Heart left ventricle (tissue), 16 donors: ENCODE data around the gene CES4A. TPM values are rescaled to one million over a fixed set of nuclear protein-coding genes. Genes with fewer than 3 reads are reported as not detected.

Source experiments
- ATAC-seq, 4 donors: fragments of 200-7000 bp; cut with Tn5 transposase; one replicate each; pipeline ENCODE4 v1.9.1; 2020 to 2022; ENCODE audit warnings: moderate library complexity in 4 of 4, mild to moderate bottlenecking in 3 of 4, moderate number of reproducible peaks in 1 of 4
- DNase-seq, 5 donors: peaks; one replicate each; pipeline ENCODE4 v3.0.0-alpha.2; 2020
- H3K27ac ChIP-seq, 12 donors: fragments of 200-600 bp; sonication (generic) in 4 of 12; one replicate each; pipeline versions ENCODE4 v1.5.0 to v1.8.0; 2016 to 2022; ENCODE audit warnings: mild to moderate bottlenecking in 2 of 12
- H3K27me3 ChIP-seq, 9 donors: fragments of 200-600 bp; sonication (generic) in 2 of 9; one replicate each; pipeline versions ENCODE4 v1.5.1 to v1.8.0; 2016 to 2022; ENCODE audit warnings: mild to moderate bottlenecking in 3 of 9
- H3K36me3 ChIP-seq, 9 donors: fragments of 200-600 bp; sonication (generic) in 2 of 9; one replicate each; pipeline versions ENCODE4 v1.5.0 to v1.8.0; 2018 to 2022; ENCODE audit warnings: mild to moderate bottlenecking in 2 of 9
- H3K4me1 ChIP-seq, 12 donors: fragments of 200-600 bp; sonication (generic) in 4 of 12; one replicate each; pipeline versions ENCODE4 v1.5.0 to v1.8.0; 2016 to 2022; ENCODE audit warnings: mild to moderate bottlenecking in 3 of 12
- H3K4me3 ChIP-seq, 12 donors: fragments of 200-600 bp; sonication (generic) in 4 of 12; one replicate each; pipeline versions ENCODE4 v1.5.0 to v1.8.0; 2017 to 2022; ENCODE audit warnings: mild to moderate bottlenecking in 9 of 12, moderate library complexity in 4 of 12
- H3K9me3 ChIP-seq, 12 donors: fragments of 200-600 bp; sonication (generic) in 4 of 12; one replicate each; pipeline versions ENCODE4 v1.5.0 to v1.8.0; 2016 to 2022; ENCODE audit warnings: mild to moderate bottlenecking in 1 of 12
- POLR2A ChIP-seq, 2 donors: fragments of 450-650 bp; IDR thresholded peaks; one replicate each; pipeline ENCODE4 v1.6.1; 2017; ENCODE audit warnings: antibody characterized with exemption in 2 of 2, mild to moderate bottlenecking in 2 of 2, moderate library complexity in 2 of 2
- WGBS, 4 donors: extraction: QIAGEN DNeasy Blood & Tissue Kit in 2 of 4; methylation state at CpG; one replicate each; pipeline versions ENCODE4 v1.1.5 to v1.1.7; 2013 to 2018; 5-methylcytosine and 5-hydroxymethylcytosine counted together
- intact Hi-C, 10 donors: fragments of 100-400 bp; cut with DNase I; formaldehyde crosslinking; loops; one replicate each; pipeline versions ENCODE4 v1.11.1 to v1.14.2; 2022
- polyA plus RNA-seq, 2 donors: library from polyadenylated mRNA; stranded (reverse); fragments of 200-250 nt; gene quantifications; one replicate each; pipeline ENCODE4 v1.2.3, GENCODE V29; 2013
- total RNA-seq, 9 donors: library from RNA; depleted of rRNA in 2 of 9; stranded (reverse); fragments of >200 nt in 2 of 9; fragmentation: NEBNext Ultra II Directional in 3 of 9; extraction: Animal tissue kit (Norgen Biotek cat#: 25700) in 3 of 9; gene quantifications; one replicate each; pipeline versions ENCODE4 v1.1.0 to v1.2.4, GENCODE V29; 2016 to 2023
- TF ChIP-seq, protein P1 (sequence below), 12 donors: fragments of 200-600 bp; sonication (generic) in 4 of 12; IDR thresholded peaks; one replicate each; pipeline versions ENCODE4 v1.5.0 to v1.8.0; 2018 to 2022; ENCODE audit warnings: antibody characterized with exemption in 12 of 12, mild to moderate bottlenecking in 5 of 12
- donor health status: ischemic (EF 13 %, LVEDD 7.1; RV severe dilation, severe dysfunction).
- donor health status: healthy with polysubstance abuse.
- donor health status: DM: no; HTN: yes; CAD: no.
- donor health status: DM: no; HTN: no; CAD: no.
- donor health status: ischemic (EF 25% LVEDD 6.9; RV normal size, moderate dysfunction).
- donor health status: ischemic (EF 25% LVEDD 5.7; RV mildly dilated, moderate dysfunction).
- donor health status: healthy.
- donor health status: DM: yes; HTN: yes; CAD: no.
- donor health status: ischemic (EF 35%, LVEDD 5.7; RV mildly dilated, moderate dysfunction).
- donor health status: nonischemic (EF 11% LVEDD 7.7; RV severe dilation, severe dysfunction).
- donor health status: DM: yes; HTN: yes; CAD: no.
- donor health status: PGD.
- donor health status: ischemic (EF 29% LVEDD 5.4; RV normal size, mild dysfunction).
- donor health status: nonischemic (EF 23%, LVEDD 6.1; RV moderate dilation, normal function).

CES4A gene
- total and polyA plus RNA-seq, 11 donors, result 3.5 to 26.8 (median 8.1) TPM

DNA sequence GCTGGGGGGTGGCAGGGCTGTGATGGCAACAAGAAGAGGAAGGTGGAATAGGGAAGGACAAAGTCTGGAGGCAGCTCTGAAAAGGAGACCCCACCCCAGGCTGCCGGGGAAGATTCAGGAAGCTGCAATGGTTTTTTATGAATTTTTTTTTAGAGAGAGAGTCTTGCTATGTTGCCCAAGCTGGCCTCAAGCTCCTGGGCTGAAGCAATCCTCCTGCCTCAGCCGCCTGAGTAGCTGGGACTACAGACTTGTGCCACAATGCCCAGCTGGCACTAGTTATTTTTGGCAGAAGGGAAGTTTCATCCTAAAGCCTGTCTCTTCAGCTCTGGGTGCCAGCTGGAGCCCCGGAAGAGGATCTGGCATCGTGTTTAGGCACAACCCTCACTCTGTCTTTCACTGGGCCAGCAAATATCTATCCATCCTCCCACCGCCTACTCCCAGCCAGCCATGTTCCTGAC, 28.7 kb upstream of the CES4A start:
- intact Hi-C loops, result no loop called here
- H3K36me3 ChIP-seq, result no peaks in the 10 kb centered on the region
- DNase-seq, result peak in 2 of 5 donors; percentile 47 to 57

DNA sequence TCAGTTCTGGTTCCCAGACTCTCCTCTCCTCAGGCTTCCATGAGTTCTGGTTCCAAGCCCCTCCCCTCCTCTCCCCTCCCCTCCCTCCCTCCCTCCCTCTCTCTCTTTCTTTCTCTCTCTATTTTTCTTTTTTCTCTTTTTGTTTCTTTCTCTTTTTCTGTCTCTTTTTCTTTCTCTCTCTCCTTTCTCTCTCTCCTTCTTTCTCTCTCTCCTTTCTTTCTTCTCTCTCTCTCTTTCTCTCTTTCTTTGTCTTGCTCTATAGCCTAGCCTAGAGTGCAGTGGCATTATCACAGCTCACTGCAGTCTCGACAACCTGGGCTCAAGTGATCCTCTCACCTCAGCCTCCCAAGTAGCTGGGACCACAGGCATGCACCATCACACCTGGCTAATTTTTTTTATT, 28.1 kb upstream of the CES4A start:
- DNase-seq (no peak), ATAC-seq (no peak)
- TF ChIP-seq POLR2A (IDR thresholded peaks at IDR 0.05), result no peak
- TF ChIP-seq, protein P1, sequence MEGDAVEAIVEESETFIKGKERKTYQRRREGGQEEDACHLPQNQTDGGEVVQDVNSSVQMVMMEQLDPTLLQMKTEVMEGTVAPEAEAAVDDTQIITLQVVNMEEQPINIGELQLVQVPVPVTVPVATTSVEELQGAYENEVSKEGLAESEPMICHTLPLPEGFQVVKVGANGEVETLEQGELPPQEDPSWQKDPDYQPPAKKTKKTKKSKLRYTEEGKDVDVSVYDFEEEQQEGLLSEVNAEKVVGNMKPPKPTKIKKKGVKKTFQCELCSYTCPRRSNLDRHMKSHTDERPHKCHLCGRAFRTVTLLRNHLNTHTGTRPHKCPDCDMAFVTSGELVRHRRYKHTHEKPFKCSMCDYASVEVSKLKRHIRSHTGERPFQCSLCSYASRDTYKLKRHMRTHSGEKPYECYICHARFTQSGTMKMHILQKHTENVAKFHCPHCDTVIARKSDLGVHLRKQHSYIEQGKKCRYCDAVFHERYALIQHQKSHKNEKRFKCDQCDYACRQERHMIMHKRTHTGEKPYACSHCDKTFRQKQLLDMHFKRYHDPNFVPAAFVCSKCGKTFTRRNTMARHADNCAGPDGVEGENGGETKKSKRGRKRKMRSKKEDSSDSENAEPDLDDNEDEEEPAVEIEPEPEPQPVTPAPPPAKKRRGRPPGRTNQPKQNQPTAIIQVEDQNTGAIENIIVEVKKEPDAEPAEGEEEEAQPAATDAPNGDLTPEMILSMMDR (IDR thresholded peaks at IDR 0.05), result no peak
- Histone ChIP-seq H3K27ac (peak overlapping the region in 1 of 12 donors; percentile 18), H3K4me3 (no peak overlapping the region), H3K4me1 (peaks cover 0 to 33% (median 0%) of the 10 kb centered on the region in 12 donors), H3K27me3 (no peaks in the 10 kb centered on the region), H3K9me3 (no peaks in the 10 kb centered on the region), H3K36me3 (no peaks in the 10 kb centered on the region)
- 85 to 91% (median 91%) methylated on average over 1 of the region's 1 CpG for WGBS, 4 donors
- intact Hi-C loops, result no loop called here

More for the DNA sequence above, 28.7 kb upstream of the CES4A start:
- peak overlapping the region in 1 of 12 donors; percentile 18 for H3K27ac ChIP-seq
- H3K4me3 ChIP-seq, result no peak overlapping the region
- no peaks in the 10 kb centered on the region for H3K9me3 ChIP-seq
- no peaks in the 10 kb centered on the region for H3K27me3 ChIP-seq
- H3K4me1 ChIP-seq, result peaks cover 0 to 33% (median 0%) of the 10 kb centered on the region in 12 donors
- TF ChIP-seq, protein P1 (IDR thresholded peaks at IDR 0.05), result no peak
- TF ChIP-seq POLR2A (IDR thresholded peaks at IDR 0.05), result no peak
- peak in 3 of 4 donors; percentile 12 to 63 (median 26) for ATAC-seq
- 56 to 73% (median 62%) methylated on average over 4 to 5 of the region's 5 CpGs for WGBS, 4 donors

DNA sequence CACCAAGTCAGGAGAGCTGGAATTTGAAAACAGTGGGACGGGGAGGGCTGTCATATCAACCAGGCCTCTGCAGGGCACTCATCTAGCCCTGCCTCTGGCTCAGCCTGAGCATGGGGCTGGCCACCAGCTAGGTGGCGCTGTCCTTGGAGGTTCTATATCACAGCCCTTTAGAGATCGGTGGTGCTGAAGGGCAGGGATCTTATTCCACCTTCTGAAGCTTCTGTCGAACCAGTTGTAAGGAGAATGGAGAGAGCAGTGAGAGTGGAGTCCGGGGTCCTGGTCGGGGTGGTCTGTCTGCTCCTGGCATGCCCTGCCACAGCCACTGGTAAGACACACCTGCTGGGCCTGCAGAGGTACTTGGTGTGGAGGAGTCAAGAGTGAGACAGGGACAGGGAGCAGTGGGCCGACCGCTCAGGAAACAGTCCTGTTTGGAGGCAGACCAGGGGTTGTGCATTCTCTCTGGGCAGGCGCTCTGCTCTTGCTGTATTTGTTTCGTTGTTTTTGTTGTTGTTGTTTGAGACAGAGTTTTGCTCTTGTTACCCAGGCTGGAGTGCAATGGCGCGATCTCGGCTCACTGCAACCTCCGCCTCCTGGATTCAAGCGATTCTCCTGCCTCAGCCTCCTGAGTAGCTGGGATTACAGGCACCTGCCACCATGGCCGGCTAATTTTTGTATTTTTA, 27.2 kb upstream of the CES4A start, which contains the start of gene CES3:
Gene CES3 (plus strand): TSS at position 202 of the 680 bp plus-strand sequence. CDS start 42 bp downstream, at position 244.
- intact Hi-C loops, result no loop called here
- Histone ChIP-seq H3K4me3 (no peak within 1 kb of the TSS), H3K36me3 (no peaks in the 10 kb centered on the region), H3K9me3 (no peaks in the 10 kb centered on the region), H3K4me1 (peaks cover 0 to 33% (median 0%) of the 10 kb centered on the region in 12 donors), H3K27me3 (no peaks in the 10 kb centered on the region), H3K27ac (peak within 1 kb of the TSS in 1 of 12 donors; percentile 18)
- ATAC-seq, result peak in 3 of 4 donors; percentile 72 to 86 (median 76)
- TF ChIP-seq, protein P1 (IDR thresholded peaks at IDR 0.05), result peak; percentile 38 to 69 (median 50)
- TF ChIP-seq POLR2A (IDR thresholded peaks at IDR 0.05), result no peak
- 66 to 78% (median 68%) methylated on average over 15 to 16 of the region's 16 CpGs for WGBS, 4 donors
- DNase-seq, result peak in 2 of 5 donors; percentile 41 to 64

DNA sequence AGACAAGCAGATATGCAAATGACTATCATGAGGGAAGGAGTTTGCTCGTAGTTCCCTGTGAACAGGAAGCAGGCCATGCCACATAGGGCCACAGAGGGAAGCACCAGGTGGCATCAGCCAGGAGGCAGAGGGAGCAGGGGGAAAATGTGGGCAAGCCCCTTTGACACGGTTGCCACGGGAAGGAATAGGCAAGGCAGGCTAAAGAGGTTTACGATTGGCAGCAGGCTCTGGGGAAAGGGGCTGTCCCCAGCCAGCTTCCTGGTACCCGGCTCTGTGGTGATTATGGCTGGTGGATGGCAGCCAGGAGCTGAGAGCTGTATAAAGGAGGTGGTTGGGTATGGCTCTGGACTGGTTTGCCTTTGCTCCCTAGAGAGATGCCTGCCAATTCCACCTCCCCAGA, 26.5 kb upstream of the CES4A start:
- ATAC-seq (peak in 2 of 4 donors; percentile 32 to 41), DNase-seq (no peak)
- TF ChIP-seq, protein P1 (IDR thresholded peaks at IDR 0.05), result no peak
- TF ChIP-seq POLR2A (IDR thresholded peaks at IDR 0.05), result no peak
- intact Hi-C loops, result no loop called here
- Histone ChIP-seq H3K27ac (no peak overlapping the region), H3K9me3 (no peaks in the 10 kb centered on the region), H3K36me3 (no peaks in the 10 kb centered on the region), H3K27me3 (no peaks in the 10 kb centered on the region), H3K4me1 (peaks cover 0 to 33% (median 0%) of the 10 kb centered on the region in 12 donors), H3K4me3 (no peak overlapping the region)
- 45 to 54% (median 48%) methylated on average over 5 of the region's 5 CpGs for WGBS, 4 donors
